GM12878 (cell line): ENCODE data around the gene CALR. TPM values are rescaled to one million over a fixed set of nuclear protein-coding genes. Genes with fewer than 3 reads are reported as not detected.

Source experiments
- ATAC-seq: fragments of 200-7000 bp; cut with Tn5 transposase; 3 replicates; pipeline ENCODE4 v1.9.1; 2020; ENCODE audit warnings: mild to moderate bottlenecking, moderate library complexity
- BruUV-seq: library from RNA; stranded (reverse); fragments of 400-500 nt; replicated peaks from 2 replicates; lab custom pipeline; 2021; lab: Mats Ljungman, UMichigan
- CTCF ChIA-PET: fragments of 300-600 bp; sonication (Branson Sonifier 250); formaldehyde crosslinking; extraction: SDS; loops from one replicate; lab custom pipeline; 2021; ENCODE audit warnings: inconsistent platforms; lab: Yijun Ruan, JAX
- POLR2A ChIA-PET: fragments of 350-600 bp; formaldehyde crosslinking; extraction: SDS; loops from one replicate; lab custom pipeline; 2021; ENCODE audit warnings: inconsistent platforms; lab: Charles Lee
- RAD21 ChIA-PET: fragments of 300-600 bp; sonication (Branson Sonifier 250); formaldehyde crosslinking; loops from one replicate; lab custom pipeline; 2023; ENCODE audit warnings: antibody characterized with exemption; ENCODE audit not compliant: unreplicated experiment; lab: Charles Lee
- SMC1A ChIA-PET: fragments of 300-600 bp; sonication (Branson Sonifier 250); formaldehyde crosslinking; loops from one replicate; lab custom pipeline; 2023; ENCODE audit not compliant: unreplicated experiment, uncharacterized antibody; lab: Charles Lee
- DNase-seq: peaks from one replicate; pipeline ENCODE4 v3.0.0-alpha.2; 2011; ENCODE audit warnings: low read depth, low spot score
- FAIRE-seq: peaks from 3 replicates; lab custom pipeline; 2011; peaks lifted over from hg19 to GRCh38; lab: Jason Lieb, UNC
- H2AFZ ChIP-seq: 2 replicates; pipeline ENCODE4 v1.6.0; 2011; ENCODE audit warnings: low read depth, low read length, control low read depth; ENCODE audit not compliant: control insufficient read depth
- H3K27ac ChIP-seq: 2 replicates; pipeline ENCODE4 v1.5.1; 2011; ENCODE audit warnings: control low read depth; ENCODE audit not compliant: control insufficient read depth, insufficient read depth
- H3K27me3 ChIP-seq, 2 experiments: replicated peaks in 1 of 2; 2 replicates each; pipeline versions ENCODE4 v1.6.0 to v1.6.1; 2011; ENCODE audit warnings: low read length in 1 of 2; ENCODE audit not compliant: control insufficient read depth in 2 of 2, insufficient read depth in 2 of 2
- H3K36me3 ChIP-seq, 2 experiments: 2 replicates each; pipeline ENCODE4 v1.5.1; 2011; ENCODE audit warnings: low read length in 1 of 2; ENCODE audit not compliant: control insufficient read depth in 2 of 2, insufficient read depth in 2 of 2
- H3K4me1 ChIP-seq: 2 replicates; pipeline ENCODE4 v1.6.1; 2011; ENCODE audit warnings: mild to moderate bottlenecking, low read length, moderate library complexity, mixed read lengths; ENCODE audit not compliant: control insufficient read depth, insufficient read depth
- H3K4me2 ChIP-seq: 2 replicates; pipeline ENCODE4 v1.6.0; 2011; ENCODE audit warnings: control low read depth; ENCODE audit not compliant: control insufficient read depth, insufficient read depth
- H3K4me3 ChIP-seq: fragments of 200-600 bp; sonication (generic); 2 replicates; pipeline ENCODE4 v1.5.1; 2016
- H3K79me2 ChIP-seq: 2 replicates; pipeline ENCODE4 v1.6.0; 2011; ENCODE audit warnings: low read length; ENCODE audit not compliant: control insufficient read depth, insufficient read depth
- H3K9ac ChIP-seq: 2 replicates; pipeline ENCODE4 v1.8.0; 2011; ENCODE audit warnings: low read length, control low read depth, mixed read lengths; ENCODE audit not compliant: control insufficient read depth, insufficient read depth
- H3K9me3 ChIP-seq: replicated peaks from 3 replicates; pipeline ENCODE4 v1.5.1; 2011; ENCODE audit warnings: mild to moderate bottlenecking, low read length; ENCODE audit not compliant: control insufficient read depth, insufficient read depth
- H4K20me1 ChIP-seq: 2 replicates; pipeline ENCODE4 v1.6.0; 2011; ENCODE audit not compliant: control insufficient read depth, insufficient read depth
- ASH2L ChIP-seq: fragments of 300-600, 200-600 bp; sonication (generic); IDR thresholded peaks from 2 replicates; pipeline ENCODE4 v1.6.1; 2017; ENCODE audit warnings: low read depth, mild to moderate bottlenecking, borderline replicate concordance
- E2F8 ChIP-seq: fragments of 450-650 bp; IDR thresholded peaks from 2 replicates; pipeline ENCODE4 v1.6.1; 2018; ENCODE audit warnings: mild to moderate bottlenecking, low read depth, moderate library complexity; ENCODE audit not compliant: partially characterized antibody
- FOXK2 ChIP-seq: fragments of 450-650 bp; IDR thresholded peaks from 2 replicates; pipeline ENCODE4 v1.6.1; 2017; ENCODE audit warnings: mild to moderate bottlenecking, moderate library complexity
- KDM1A ChIP-seq: fragments of 200-600 bp; sonication (generic); IDR thresholded peaks from 2 replicates; pipeline ENCODE4 v1.6.1; 2016; ENCODE audit warnings: borderline replicate concordance
- MEF2A ChIP-seq: IDR thresholded peaks from 2 replicates; pipeline ENCODE4 v1.6.1; 2011; ENCODE audit warnings: low read depth, mild to moderate bottlenecking, low read length, moderate library complexity; ENCODE audit not compliant: insufficient read depth
- NFIC ChIP-seq: IDR thresholded peaks from 2 replicates; pipeline ENCODE4 v1.6.1; 2012; ENCODE audit warnings: low read depth, mild to moderate bottlenecking, inconsistent platforms, low read length, moderate library complexity
- NKRF ChIP-seq: fragments of 450-650 bp; conservative IDR thresholded peaks from 2 replicates; pipeline ENCODE4 v1.6.1; 2017; ENCODE audit warnings: mild to moderate bottlenecking, moderate library complexity
- PAX5 ChIP-seq: IDR thresholded peaks from 2 replicates; pipeline ENCODE4 v1.6.1; 2011; ENCODE audit warnings: low read depth, low read length, borderline replicate concordance
- TBL1XR1 ChIP-seq: IDR thresholded peaks from 2 replicates; pipeline ENCODE4 v1.6.1; 2012; ENCODE audit warnings: low read depth, low read length, improper control_type of control experiment
- TCF12 ChIP-seq: IDR thresholded peaks from 2 replicates; pipeline ENCODE4 v1.6.1; 2011; ENCODE audit warnings: low read depth, mild to moderate bottlenecking, low read length
- ZNF207 ChIP-seq: fragments of 450-650 bp; IDR thresholded peaks from 2 replicates; pipeline ENCODE4 v1.6.1; 2014; ENCODE audit warnings: antibody characterized with exemption, mild to moderate bottlenecking, borderline replicate concordance
- ZNF274 ChIP-seq: IDR thresholded peaks from one replicate; pipeline ENCODE4 v1.8.0; 2011; ENCODE audit not compliant: insufficient read length, insufficient read depth
- ZSCAN29 ChIP-seq: fragments of 450-650 bp; IDR thresholded peaks from 2 replicates; pipeline ENCODE4 v1.6.1; 2017; ENCODE audit warnings: mild to moderate bottlenecking, moderate library complexity
- WGBS: methylation state at CpG from one replicate; pipeline ENCODE4 v1.1.6; 2016; ENCODE audit warnings: low lambda C conversion rate; ENCODE audit not compliant: insufficient replicate concordance, insufficient coverage; ENCODE audit errors: missing lambda C conversion rate; 5-methylcytosine and 5-hydroxymethylcytosine counted together
- in situ Hi-C: fragments of 300-500 bp; cut with MboI; formaldehyde crosslinking; loops from 9 replicates; pipeline ENCODE4 v1.14.3; 2018; ENCODE audit warnings: mixed read lengths
- intact Hi-C: fragments of 100-400 bp; cut with micrococcal nuclease; formaldehyde crosslinking; loops from one replicate; pipeline ENCODE4 v1.14.2; 2022; ENCODE audit not compliant: unreplicated experiment
- polyA plus RNA-seq, 11 experiments: library from polyadenylated mRNA; depleted of rRNA in 4 of 11; unstranded in 6 of 11; stranded (reverse) in 5 of 11; fragments of >200 nt; fragmentation: Nextera tagmentation in 4 of 11; fragmentation: Illumina TruSeq in 1 of 11; extraction: Ambion mirVana in 4 of 11; extraction: Trizol in 1 of 11; gene quantifications; 1 replicate in 1 of 11; 2 replicates in 10 of 11; pipeline versions ENCODE4 v1.2.1 to v1.2.3, GENCODE V29; 2011 to 2016; ENCODE audit warnings: inconsistent platforms in 2 of 11, missing spikeins in 2 of 11, low read depth in 1 of 11
- total RNA-seq, 4 experiments: library from RNA; depleted of rRNA in 3 of 4; stranded (reverse); fragments of >200 nt in 3 of 4; fragmentation: Illumina TruSeq in 1 of 4; extraction: Trizol in 1 of 4; gene quantifications; 2 replicates each; pipeline versions ENCODE4 v1.2.1 to v1.2.3, GENCODE V29; 2013 to 2021

The CALR gene
- total and polyA plus RNA-seq, 10 of the 15 experiments (the other 5 are each of a cell fraction or from before 2014, with no cell fraction given) = 202 to 1,451 (median 749) TPM

DNA sequence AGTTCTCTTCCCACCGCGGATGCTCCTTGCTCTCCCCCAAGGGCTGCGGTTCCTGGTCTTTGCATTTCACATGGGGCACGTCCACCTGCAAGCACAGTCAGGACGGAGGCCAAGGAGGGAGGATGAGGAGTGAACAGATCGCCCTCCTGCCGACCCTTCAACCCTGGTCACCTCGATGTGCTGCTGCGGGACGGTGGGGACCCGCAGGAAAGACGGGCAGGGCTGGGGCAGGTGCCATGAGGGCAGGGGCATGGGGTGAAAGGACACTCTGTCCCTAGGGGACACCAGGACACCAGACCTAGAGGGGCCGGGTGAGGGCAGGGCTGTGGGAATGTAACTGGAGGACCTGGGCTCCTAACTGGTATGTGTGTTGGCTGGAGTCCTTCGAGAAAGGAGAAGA lies 20.2 kb upstream of the CALR start (continued):
- no peak for TF ChIP-seq ZNF274
- TF ChIP-seq PAX5 = no peak
- TF ChIP-seq TBL1XR1 = no peak
- no peak for TF ChIP-seq ZNF207
- no peak for TF ChIP-seq NFIC

DNA sequence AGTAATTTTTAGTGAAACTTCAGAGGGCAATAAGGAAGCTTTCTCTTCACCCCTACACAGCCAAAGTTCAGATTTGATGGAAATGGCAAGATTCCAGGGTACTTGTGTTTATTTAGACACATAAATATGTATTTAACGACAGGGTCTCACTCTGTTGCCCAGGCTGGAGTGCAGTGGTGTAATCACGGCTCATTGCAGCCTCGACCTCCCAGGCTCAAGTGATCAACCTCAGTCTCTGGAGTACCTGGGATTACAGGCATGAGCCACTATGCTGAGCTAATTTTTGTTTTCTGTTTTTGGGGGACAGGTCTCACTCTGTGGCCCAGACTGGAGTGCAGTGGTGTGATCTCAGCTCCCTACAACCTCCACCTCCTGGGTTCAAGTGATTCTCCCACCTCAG lies 17.4 kb upstream of the CALR start:
- intact Hi-C loops = no loop called here
- no peak for FAIRE-seq
- Histone ChIP-seq H3K36me3 (peaks cover 15 to 18% of the 10 kb centered on the region in 2 experiments), H3K27ac (no peak overlapping the region), H2AFZ (no peak overlapping the region)
- 64% methylated on average over 3 of the region's 3 CpGs for WGBS
- RAD21 ChIA-PET = interaction anchor here (1.0 to 1.9 kb wide), 2 partner anchors 9 to 44 kb away, joined by 3 to 6 read pairs; no protein-coding TSS in a partner anchor
- BruUV-seq = no TSS peak
- in situ Hi-C loops = no loop called here
- POLR2A ChIA-PET = interaction anchor here (0.7 kb wide), 1 partner anchor 305 kb away, joined by 7 read pairs; no protein-coding TSS in a partner anchor
- TF ChIP-seq MEF2A = no peak
- TF ChIP-seq TCF12 = no peak
- TF ChIP-seq FOXK2 = no peak
- no peak for TF ChIP-seq ZSCAN29
- no peak for TF ChIP-seq ASH2L
- TF ChIP-seq NKRF = no peak
- no peak for TF ChIP-seq KDM1A
- TF ChIP-seq E2F8 = no peak
- TF ChIP-seq, all 136 proteins: peak for 0
- DNase-seq (no peak), ATAC-seq (no peak)
- Histone ChIP-seq H3K9me3 (no peaks in the 10 kb centered on the region; the same call in 2 of the 3 replicates), H4K20me1 (no peaks in the 10 kb centered on the region), H3K9ac (no peak overlapping the region), H3K4me3 (no peak overlapping the region), H3K4me1 (peaks cover 3% of the 10 kb centered on the region; the same call in 1 of the 2 replicates), H3K4me2 (no peak overlapping the region), H3K79me2 (no peaks in the 10 kb centered on the region), H3K27me3 (no peaks in the 10 kb centered on the region)
- CTCF ChIA-PET = interaction anchor here (0.6 to 1.5 kb wide), 2 partner anchors 44 to 47 kb away, joined by 3 to 4 read pairs; no protein-coding TSS in a partner anchor
- SMC1A ChIA-PET = interaction anchor here (1.3 to 2.6 kb wide), 3 partner anchors 11 to 44 kb away, joined by 3 to 14 read pairs (median 5); no protein-coding TSS in a partner anchor
